HG02759 (cell line): ENCODE results near the gene COX17.

ENCODE experiments used
- ATAC-seq: cut with Tn5 transposase; IDR thresholded peaks from one replicate; pipeline ENCODE4 v1.9.1; 2021; ENCODE audit warnings: mild to moderate bottlenecking, moderate library complexity; ENCODE audit not compliant: unreplicated experiment

The COX17 gene

GRCh38 chr3:119675188-119675874 lies 1.9 kb downstream of the COX17 start:
- ATAC-seq = no peak

GRCh38 chr3:119673875-119674274 lies 3.3 kb downstream of the COX17 start:
- ATAC-seq = no peak

GRCh38 chr3:119672776-119673175 lies 4.4 kb downstream of the COX17 start:
- no peak for ATAC-seq

- no peak for ATAC-seq
Observed at GRCh38 chr3:119669906-119670570, 7.2 kb downstream of the COX17 start.

GRCh38 chr3:119665954-119666559 lies 11.1 kb downstream of the COX17 start:
- ATAC-seq = no peak

GRCh38 chr3:119664850-119665379 lies 12.3 kb downstream of the COX17 start:
- no peak for ATAC-seq

GRCh38 chr3:119664370-119664769 lies 12.8 kb downstream of the COX17 start:
- ATAC-seq = no peak

GRCh38 chr3:119663885-119664284 lies 13.3 kb downstream of the COX17 start:
- no peak for ATAC-seq

- ATAC-seq = no peak
Observed at GRCh38 chr3:119662604-119663373, 14.4 kb downstream of the COX17 start.

- no peak for ATAC-seq
Observed at GRCh38 chr3:119660474-119661440, 16.4 kb downstream of the COX17 start, which contains the start of gene POPDC2. POPDC2 (minus strand) TSS chr3:119660589; CDS start chr3:119660423, 166 bp downstream.

GRCh38 chr3:119659606-119660291 lies 17.5 kb downstream of the COX17 start:
- ATAC-seq = no peak

- ATAC-seq = no peak
Observed at GRCh38 chr3:119658994-119659393, 18.2 kb downstream of the COX17 start.

- ATAC-seq = no peak
Observed at GRCh38 chr3:119657887-119658702, 19.1 kb downstream of the COX17 start.

GRCh38 chr3:119653876-119654275 lies 23.3 kb downstream of the COX17 start:
- ATAC-seq = no peak

- ATAC-seq = no peak
Observed at GRCh38 chr3:119652306-119653033, 24.7 kb downstream of the COX17 start.

- no peak for ATAC-seq
Observed at GRCh38 chr3:119649761-119650160, 27.4 kb downstream of the COX17 start.

GRCh38 chr3:119647843-119648575 lies 29.2 kb downstream of the COX17 start:
- no peak for ATAC-seq
